Measurements from ENCODE around the gene VEZF1.
A peak's percentile ranks its signal among the peaks of the same experiment; 100 is the strongest.

VEZF1 gene

GRCh38 chr17:57955183-57955931, 32.7 kb downstream of the VEZF1 start, which contains the start of gene CUEDC1:
Gene CUEDC1, minus strand, starts transcription at chr17:57955412. Its CDS starts 69,848 bp downstream, at chr17:57885564.
- Mint-ChIP-seq H3K27ac (no peak within 1 kb of the TSS), H3K4me3 (peak within 1 kb of the TSS; percentile 63), H3K36me3 (ENCODE audit: low read depth) (no peaks in the 10 kb centered on the region), H3K9me3 (no peaks in the 10 kb centered on the region), H3K27me3 (ENCODE audit: low read depth) (peaks cover 63% of the 10 kb centered on the region), H3K4me1 (ENCODE audit: low read depth) (peaks cover 25% of the 10 kb centered on the region)

GRCh38 chr17:57954397-57955182, 33.5 kb downstream of the VEZF1 start:
- Mint-ChIP-seq H3K27me3 (ENCODE audit: low read depth) (peaks cover 60% of the 10 kb centered on the region), H3K27ac (no peak overlapping the region), H3K36me3 (ENCODE audit: low read depth) (no peaks in the 10 kb centered on the region), H3K4me3 (peak overlapping the region; percentile 62), H3K9me3 (no peaks in the 10 kb centered on the region), H3K4me1 (ENCODE audit: low read depth) (peaks cover 30% of the 10 kb centered on the region)

GRCh38 chr17:57953705-57954396, 34.2 kb downstream of the VEZF1 start:
- H3K36me3 Mint-ChIP-seq (ENCODE audit: low read depth), result no peaks in the 10 kb centered on the region
- peaks cover 56% of the 10 kb centered on the region for H3K27me3 Mint-ChIP-seq (ENCODE audit: low read depth)
- H3K9me3 Mint-ChIP-seq, result no peaks in the 10 kb centered on the region
- peaks cover 34% of the 10 kb centered on the region for H3K4me1 Mint-ChIP-seq (ENCODE audit: low read depth)
- peak overlapping the region; percentile 62 for H3K4me3 Mint-ChIP-seq
- no peak overlapping the region for H3K27ac Mint-ChIP-seq

GRCh38 chr17:57953219-57953618, 34.8 kb downstream of the VEZF1 start:
- no peak overlapping the region for H3K27ac Mint-ChIP-seq
- H3K9me3 Mint-ChIP-seq, result no peaks in the 10 kb centered on the region
- no peaks in the 10 kb centered on the region for H3K36me3 Mint-ChIP-seq (ENCODE audit: low read depth)
- no peak overlapping the region for H3K4me3 Mint-ChIP-seq
- H3K27me3 Mint-ChIP-seq (ENCODE audit: low read depth), result peaks cover 61% of the 10 kb centered on the region
- H3K4me1 Mint-ChIP-seq (ENCODE audit: low read depth), result peaks cover 39% of the 10 kb centered on the region

GRCh38 chr17:57949649-57950048, 38.4 kb downstream of the VEZF1 start:
- H3K27ac Mint-ChIP-seq, result no peak overlapping the region
- H3K36me3 Mint-ChIP-seq (ENCODE audit: low read depth), result peaks cover 1% of the 10 kb centered on the region
- H3K9me3 Mint-ChIP-seq, result no peaks in the 10 kb centered on the region
- no peak overlapping the region for H3K4me3 Mint-ChIP-seq
- peaks cover 34% of the 10 kb centered on the region for H3K4me1 Mint-ChIP-seq (ENCODE audit: low read depth)
- peaks cover 61% of the 10 kb centered on the region for H3K27me3 Mint-ChIP-seq (ENCODE audit: low read depth)

- Mint-ChIP-seq H3K4me1 (ENCODE audit: low read depth) (peaks cover 34% of the 10 kb centered on the region), H3K27me3 (ENCODE audit: low read depth) (peaks cover 60% of the 10 kb centered on the region), H3K4me3 (no peak overlapping the region), H3K27ac (peak overlapping the region; percentile 16), H3K9me3 (no peaks in the 10 kb centered on the region), H3K36me3 (ENCODE audit: low read depth) (peaks cover 1% of the 10 kb centered on the region)
Measured at GRCh38 chr17:57948555-57949420, 39.3 kb downstream of the VEZF1 start.

- Mint-ChIP-seq H3K36me3 (ENCODE audit: low read depth) (peaks cover 1% of the 10 kb centered on the region), H3K27ac (no peak overlapping the region), H3K9me3 (no peaks in the 10 kb centered on the region), H3K27me3 (ENCODE audit: low read depth) (peaks cover 60% of the 10 kb centered on the region), H3K4me3 (no peak overlapping the region), H3K4me1 (ENCODE audit: low read depth) (peaks cover 34% of the 10 kb centered on the region)
Measured at GRCh38 chr17:57948169-57948554, 39.9 kb downstream of the VEZF1 start.

GRCh38 chr17:57947369-57947768, 40.7 kb downstream of the VEZF1 start:
- no peaks in the 10 kb centered on the region for H3K9me3 Mint-ChIP-seq
- peak overlapping the region; percentile 74 for H3K4me3 Mint-ChIP-seq
- H3K4me1 Mint-ChIP-seq (ENCODE audit: low read depth), result peaks cover 31% of the 10 kb centered on the region
- peaks cover 57% of the 10 kb centered on the region for H3K27me3 Mint-ChIP-seq (ENCODE audit: low read depth)
- no peak overlapping the region for H3K27ac Mint-ChIP-seq
- H3K36me3 Mint-ChIP-seq (ENCODE audit: low read depth), result peaks cover 1% of the 10 kb centered on the region

- H3K27ac Mint-ChIP-seq, result peak overlapping the region; percentile 8
- H3K27me3 Mint-ChIP-seq (ENCODE audit: low read depth), result peaks cover 56% of the 10 kb centered on the region
- peaks cover 31% of the 10 kb centered on the region for H3K4me1 Mint-ChIP-seq (ENCODE audit: low read depth)
- H3K9me3 Mint-ChIP-seq, result no peaks in the 10 kb centered on the region
- peaks cover 1% of the 10 kb centered on the region for H3K36me3 Mint-ChIP-seq (ENCODE audit: low read depth)
- H3K4me3 Mint-ChIP-seq, result peak overlapping the region; percentile 74
Measured at GRCh38 chr17:57946798-57947358, 41.2 kb downstream of the VEZF1 start.

- Mint-ChIP-seq H3K27ac (no peak overlapping the region), H3K4me1 (ENCODE audit: low read depth) (peaks cover 32% of the 10 kb centered on the region), H3K36me3 (ENCODE audit: low read depth) (peaks cover 1% of the 10 kb centered on the region), H3K4me3 (peak overlapping the region; percentile 74), H3K27me3 (ENCODE audit: low read depth) (peaks cover 53% of the 10 kb centered on the region), H3K9me3 (no peaks in the 10 kb centered on the region)
Measured at GRCh38 chr17:57945996-57946797, 41.9 kb downstream of the VEZF1 start.

- peaks cover 1% of the 10 kb centered on the region for H3K36me3 Mint-ChIP-seq (ENCODE audit: low read depth)
- H3K4me1 Mint-ChIP-seq (ENCODE audit: low read depth), result peaks cover 29% of the 10 kb centered on the region
- H3K27ac Mint-ChIP-seq, result no peak overlapping the region
- no peak overlapping the region for H3K4me3 Mint-ChIP-seq
- H3K9me3 Mint-ChIP-seq, result no peaks in the 10 kb centered on the region
- peaks cover 63% of the 10 kb centered on the region for H3K27me3 Mint-ChIP-seq (ENCODE audit: low read depth)
Measured at GRCh38 chr17:57944908-57945307, 43.1 kb downstream of the VEZF1 start.

- Mint-ChIP-seq H3K9me3 (no peaks in the 10 kb centered on the region), H3K4me3 (no peak overlapping the region), H3K27ac (no peak overlapping the region), H3K36me3 (ENCODE audit: low read depth) (peaks cover 1% of the 10 kb centered on the region), H3K4me1 (ENCODE audit: low read depth) (peaks cover 21% of the 10 kb centered on the region), H3K27me3 (ENCODE audit: low read depth) (peaks cover 58% of the 10 kb centered on the region)
Measured at GRCh38 chr17:57943645-57944044, 44.4 kb downstream of the VEZF1 start.

- Mint-ChIP-seq H3K9me3 (no peaks in the 10 kb centered on the region), H3K4me3 (no peak overlapping the region), H3K27me3 (ENCODE audit: low read depth) (peaks cover 53% of the 10 kb centered on the region), H3K36me3 (ENCODE audit: low read depth) (peaks cover 1% of the 10 kb centered on the region), H3K4me1 (ENCODE audit: low read depth) (peaks cover 18% of the 10 kb centered on the region), H3K27ac (no peak overlapping the region)
Measured at GRCh38 chr17:57943140-57943539, 44.9 kb downstream of the VEZF1 start.

All from T-helper 1 cell treated with Interleukin-12 subunit alpha and Interleukin-12 subunit beta and Interleukin-4 antibody, amounts not matched to agents 30 μg/mL and 1 μg/mL, for 36 hours (primary cell).